Measurements from ENCODE around the gene KIAA1191. TPM values are rescaled to one million over a fixed set of nuclear protein-coding genes. Genes with fewer than 3 reads are reported as not detected.

KIAA1191 gene
- total and polyA plus RNA-seq, 9 of the 15 experiments (the other 6 are each of a cell fraction or from before 2014, with no cell fraction given) = 31.0 to 80.2 (median 45.7) TPM

GRCh38 chr5:176396330-176396729, 34.8 kb upstream of the KIAA1191 start:
- peak; percentile 94 for FAIRE-seq
- no TSS peak for BruUV-seq (replicated peaks)
- WGBS (ENCODE audit: insufficient coverage, low coverage, missing lambda C conversion rate) = 10% methylated on average over 6 of the region's 6 CpGs
- TF ChIP-seq MAFK (IDR thresholded peaks at IDR 0.05; ENCODE audit: low read length) = peak; percentile 97
- TF ChIP-seq, protein P1, sequence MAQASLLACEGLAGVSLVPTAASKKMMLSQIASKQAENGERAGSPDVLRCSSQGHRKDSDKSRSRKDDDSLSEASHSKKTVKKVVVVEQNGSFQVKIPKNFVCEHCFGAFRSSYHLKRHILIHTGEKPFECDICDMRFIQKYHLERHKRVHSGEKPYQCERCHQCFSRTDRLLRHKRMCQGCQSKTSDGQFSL (CRISPR knock-in tag; IDR thresholded peaks at IDR 0.05) = no peak
- TF ChIP-seq, protein P1 (tag; IDR thresholded peaks at IDR 0.05) = 0 out of 4 replicates have a peak, but pooled peaks of 1 of the 2 experiments have one; percentile 22
- peak; percentile 52; the same call in 1 of the 2 replicates for TF ChIP-seq ZBTB2 (IDR thresholded peaks at IDR 0.05)
- peak; percentile 73 for TF ChIP-seq SMARCA4 (IDR thresholded peaks at IDR 0.05)
- TF ChIP-seq CTBP1 (IDR thresholded peaks at IDR 0.05; ENCODE audit: borderline replicate concordance) = peak; percentile 26; the same call in 1 of the 2 replicates
- TF ChIP-seq NRF1 (conservative IDR thresholded peaks at IDR 0.05 in 1 of 2, IDR thresholded peaks at IDR 0.05 in 1 of 2) = 0 out of 4 replicates have a peak, but pooled peaks of 1 of the 2 experiments have one; percentile 20
- TF ChIP-seq, protein P2, sequence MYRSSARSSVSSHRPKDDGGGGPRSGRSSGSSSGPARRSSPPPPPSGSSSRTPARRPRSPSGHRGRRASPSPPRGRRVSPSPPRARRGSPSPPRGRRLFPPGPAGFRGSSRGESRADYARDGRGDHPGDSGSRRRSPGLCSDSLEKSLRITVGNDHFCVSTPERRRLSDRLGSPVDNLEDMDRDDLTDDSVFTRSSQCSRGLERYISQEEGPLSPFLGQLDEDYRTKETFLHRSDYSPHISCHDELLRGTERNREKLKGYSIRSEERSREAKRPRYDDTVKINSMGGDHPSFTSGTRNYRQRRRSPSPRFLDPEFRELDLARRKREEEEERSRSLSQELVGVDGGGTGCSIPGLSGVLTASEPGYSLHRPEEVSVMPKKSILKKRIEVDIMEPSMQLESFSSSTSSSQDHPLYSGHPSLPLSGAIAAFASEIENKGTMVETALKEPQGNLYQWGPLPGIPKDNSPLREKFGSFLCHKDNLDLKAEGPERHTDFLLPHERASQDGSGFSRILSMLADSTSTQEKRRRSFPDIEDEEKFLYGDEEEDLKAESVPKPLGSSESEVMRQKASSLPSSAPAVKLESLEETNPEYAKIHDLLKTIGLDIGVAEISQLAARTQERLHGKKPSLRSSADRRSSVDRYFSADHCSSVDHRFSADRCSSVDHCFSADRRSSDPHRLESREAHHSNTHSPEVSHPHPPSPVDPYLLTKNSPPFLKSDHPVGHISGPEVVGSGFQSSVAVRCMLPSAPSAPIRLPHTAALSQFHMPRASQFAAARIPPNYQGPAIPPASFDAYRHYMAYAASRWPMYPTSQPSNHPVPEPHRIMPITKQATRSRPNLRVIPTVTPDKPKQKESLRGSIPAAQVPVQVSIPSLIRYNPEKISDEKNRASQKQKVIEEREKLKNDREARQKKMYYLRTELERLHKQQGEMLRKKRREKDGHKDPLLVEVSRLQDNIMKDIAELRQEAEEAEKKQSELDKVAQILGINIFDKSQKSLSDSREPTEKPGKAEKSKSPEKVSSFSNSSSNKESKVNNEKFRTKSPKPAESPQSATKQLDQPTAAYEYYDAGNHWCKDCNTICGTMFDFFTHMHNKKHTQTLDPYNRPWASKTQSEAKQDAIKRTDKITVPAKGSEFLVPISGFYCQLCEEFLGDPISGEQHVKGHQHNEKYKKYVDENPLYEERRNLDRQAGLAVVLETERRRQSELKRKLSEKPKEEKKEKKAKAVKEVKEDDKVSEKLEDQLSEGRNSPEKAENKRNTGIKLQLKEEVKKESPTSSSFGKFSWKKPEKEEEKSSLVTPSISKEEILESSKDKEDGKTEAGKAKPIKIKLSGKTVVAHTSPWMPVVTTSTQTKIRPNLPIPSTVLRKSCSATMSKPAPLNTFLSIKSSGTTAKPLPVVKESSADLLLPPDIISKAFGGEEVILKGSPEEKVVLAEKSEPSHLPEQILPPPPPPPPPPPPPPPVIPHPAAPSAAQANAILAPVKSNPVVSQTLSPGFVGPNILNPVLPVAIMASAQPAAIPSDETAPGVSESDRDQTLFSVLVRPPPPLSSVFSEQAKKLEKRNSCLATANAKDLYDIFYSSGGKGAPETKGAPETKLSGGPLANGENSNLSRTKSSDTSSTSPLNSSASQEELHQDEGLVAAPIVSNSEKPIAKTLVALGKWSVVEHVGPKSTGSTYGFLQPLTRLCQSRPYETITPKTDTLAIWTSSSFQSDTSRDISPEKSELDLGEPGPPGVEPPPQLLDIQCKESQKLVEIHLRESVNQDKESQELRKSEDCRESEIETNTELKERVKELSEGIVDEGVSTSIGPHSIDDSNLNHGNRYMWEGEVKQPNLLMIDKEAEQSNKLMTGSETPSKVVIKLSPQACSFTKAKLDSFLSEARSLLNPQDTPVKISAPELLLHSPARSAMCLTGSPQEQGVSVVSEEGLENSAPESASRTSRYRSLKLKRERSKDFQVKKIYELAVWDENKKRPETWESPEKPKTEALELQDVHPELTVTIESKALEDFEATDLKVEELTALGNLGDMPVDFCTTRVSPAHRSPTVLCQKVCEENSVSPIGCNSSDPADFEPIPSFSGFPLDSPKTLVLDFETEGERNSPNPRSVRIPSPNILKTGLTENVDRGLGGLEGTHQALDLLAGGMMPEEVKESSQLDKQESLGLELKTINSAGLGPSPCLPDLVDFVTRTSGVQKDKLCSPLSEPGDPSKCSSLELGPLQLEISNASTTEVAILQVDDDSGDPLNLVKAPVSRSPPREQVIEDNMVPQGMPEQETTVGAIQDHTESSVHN (IDR thresholded peaks at IDR 0.05; ENCODE audit: borderline replicate concordance in 1 of 2, low read depth in 1 of 2) = 0 out of 4 replicates have a peak, but pooled peaks of 1 of the 2 experiments have one; percentile 62
- TF ChIP-seq HDAC1 (IDR thresholded peaks at IDR 0.05) = 0 out of 4 replicates have a peak, but pooled peaks of 1 of the 2 experiments have one; percentile 33
- TF ChIP-seq CREM (IDR thresholded peaks at IDR 0.05; ENCODE audit: low read depth) = peak; percentile 86
- TF ChIP-seq MYNN (IDR thresholded peaks at IDR 0.05) = no peak
- no peak for TF ChIP-seq MYNN (CRISPR knock-in tag; IDR thresholded peaks at IDR 0.05)

More at GRCh38 chr5:176396330-176396729, 34.8 kb upstream of the KIAA1191 start:
- Histone ChIP-seq H3K36me3 (ENCODE audit: control insufficient read depth, insufficient read depth, low read length) (peaks cover 49% of the 10 kb centered on the region; the same call in 2 of the 3 replicates), H3K4me2 (ENCODE audit: insufficient read depth, low read length) (peak overlapping the region; percentile 61), H3K27me3 (ENCODE audit: control insufficient read depth in 2 of 2, insufficient read depth in 2 of 2, low read length in 2 of 2) (no peaks in the 10 kb centered on the region), H3K9ac (ENCODE audit: insufficient read depth in 1 of 2, low read depth in 2 of 2, low read length in 2 of 2) (peak overlapping the region; percentile 40 to 72; a peak in 3 of 4 replicates), H2AFZ (ENCODE audit: low read depth, low read length) (peak overlapping the region; percentile 76), H3K27ac (ENCODE audit: extremely low read depth, low read depth, low read length) (peak overlapping the region; percentile 66), H3K4me3 (no peak overlapping the region), H3K79me2 (ENCODE audit: control insufficient read depth, insufficient read depth, low read length) (no peaks in the 10 kb centered on the region), H3K9me1 (ENCODE audit: control insufficient read depth, insufficient read depth, low read length) (peaks cover 3% of the 10 kb centered on the region), H4K20me1 (replicated peaks; ENCODE audit: control insufficient read depth, insufficient read depth, low read length) (no peaks in the 10 kb centered on the region), H3K4me1 (replicated peaks in 1 of 2; ENCODE audit: control insufficient read depth in 2 of 2, insufficient read depth in 2 of 2, low read length in 2 of 2) (peaks cover 12 to 25% of the 10 kb centered on the region in 2 experiments; a peak in 4 of 5 replicates), H3K9me3 (replicated peaks; ENCODE audit: control insufficient read depth, insufficient read depth, low read depth, low read length) (no peaks in the 10 kb centered on the region)
- intact Hi-C loops (cut with micrococcal nuclease) = no loop called here
- ChIA-PET POLR2A (interaction anchor here (0.7 to 1.6 kb wide), 2 partner anchors 10 to 11 kb away, joined by 3 to 8 read pairs; no protein-coding TSS in a partner anchor), CTCF (ENCODE audit: low intra/inter-chr PET ratio) (no interaction called here)
- ATAC-seq = peak; percentile 86
- peak; percentile 45 to 73 (median 52) for DNase-seq (ENCODE audit: extremely low read depth in 1 of 4, low spot score in 3 of 4)
- in situ Hi-C loops (cut with MboI) = no loop called here
